Cardiac muscle cell (in vitro differentiated cells and primary cell): Measurements from ENCODE around the gene SH2D1A. TPM values are rescaled to one million over a fixed set of nuclear protein-coding genes. Genes with fewer than 3 reads are reported as not detected.

Experiments used
- DNase-seq, 2 donors: peaks; one replicate each; pipeline versions ENCODE4 v3.0.0 to v3.0.0-alpha.2; 2010 to 2017; ENCODE audit warnings: low read depth in 1 of 2, low spot score in 1 of 2
- H3K27ac ChIP-seq: fragments of 200-600 bp; sonication (generic); 2 replicates; pipeline ENCODE4 v1.5.1; 2016
- H3K27me3 ChIP-seq: fragments of 200-600 bp; sonication (generic); 2 replicates; pipeline ENCODE4 v1.6.0; 2016; ENCODE audit warnings: control low read depth
- H3K36me3 ChIP-seq: fragments of 200-600 bp; sonication (generic); 2 replicates; pipeline ENCODE4 v1.5.1; 2016; ENCODE audit warnings: control low read depth
- H3K4me1 ChIP-seq: fragments of 200-600 bp; sonication (generic); 2 replicates; pipeline ENCODE4 v1.8.1; 2017; ENCODE audit warnings: low read depth, mild to moderate bottlenecking, mixed run types
- H3K4me3 ChIP-seq: fragments of 200-600 bp; sonication (generic); 2 replicates; pipeline ENCODE4 v1.5.1; 2016; ENCODE audit warnings: mild to moderate bottlenecking
- H3K9me3 ChIP-seq: fragments of 200-600 bp; sonication (generic); 2 replicates; pipeline ENCODE4 v1.5.1; 2017; ENCODE audit warnings: low read depth, mild to moderate bottlenecking, control low read depth
- polyA plus RNA-seq: library from polyadenylated mRNA; unstranded; fragments of >200 nt; fragmentation: Nextera tagmentation; extraction: Ambion mirVana; gene quantifications from 2 replicates; pipeline ENCODE4 v1.2.1, GENCODE V29; 2016
- total RNA-seq: library from RNA; depleted of rRNA; stranded (reverse); fragments of >200 nt; gene quantifications from 2 replicates; pipeline ENCODE4 v1.2.3, GENCODE V29; 2016
- TF ChIP-seq, protein P1 (sequence below): IDR thresholded peaks from 2 replicates; pipeline ENCODE4 v1.5.1; 2012; ENCODE audit warnings: low read depth, mild to moderate bottlenecking, low read length

Gene SH2D1A
- total and polyA plus RNA-seq, 2 experiments from 2014 or later: not detected

DNA sequence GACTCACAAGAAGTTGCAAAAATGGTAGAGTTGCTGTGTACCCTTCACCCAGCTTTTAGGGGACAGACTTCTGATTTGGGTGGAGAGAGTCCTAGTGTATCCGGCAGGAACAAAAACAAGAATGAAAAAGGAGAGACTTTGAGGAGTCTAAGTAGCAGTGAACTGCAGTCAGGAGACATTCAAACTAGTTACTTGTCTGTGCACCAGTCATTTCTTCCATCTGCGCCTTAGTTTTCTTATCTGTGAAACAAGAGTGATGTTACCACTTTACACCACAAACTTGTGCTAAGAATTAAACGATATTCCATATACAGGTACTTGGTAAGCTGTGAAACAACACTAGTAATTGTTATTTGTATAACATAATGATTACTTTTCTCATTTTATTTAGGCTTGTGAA is 47.3 kb downstream of the SH2D1A start:
- Histone ChIP-seq H3K27ac (no peak overlapping the region), H3K36me3 (no peaks in the 10 kb centered on the region), H3K4me1 (no peaks in the 10 kb centered on the region), H3K27me3 (no peaks in the 10 kb centered on the region), H3K4me3 (no peak overlapping the region), H3K9me3 (no peaks in the 10 kb centered on the region)
- DNase-seq: no peak
- TF ChIP-seq, protein P1, sequence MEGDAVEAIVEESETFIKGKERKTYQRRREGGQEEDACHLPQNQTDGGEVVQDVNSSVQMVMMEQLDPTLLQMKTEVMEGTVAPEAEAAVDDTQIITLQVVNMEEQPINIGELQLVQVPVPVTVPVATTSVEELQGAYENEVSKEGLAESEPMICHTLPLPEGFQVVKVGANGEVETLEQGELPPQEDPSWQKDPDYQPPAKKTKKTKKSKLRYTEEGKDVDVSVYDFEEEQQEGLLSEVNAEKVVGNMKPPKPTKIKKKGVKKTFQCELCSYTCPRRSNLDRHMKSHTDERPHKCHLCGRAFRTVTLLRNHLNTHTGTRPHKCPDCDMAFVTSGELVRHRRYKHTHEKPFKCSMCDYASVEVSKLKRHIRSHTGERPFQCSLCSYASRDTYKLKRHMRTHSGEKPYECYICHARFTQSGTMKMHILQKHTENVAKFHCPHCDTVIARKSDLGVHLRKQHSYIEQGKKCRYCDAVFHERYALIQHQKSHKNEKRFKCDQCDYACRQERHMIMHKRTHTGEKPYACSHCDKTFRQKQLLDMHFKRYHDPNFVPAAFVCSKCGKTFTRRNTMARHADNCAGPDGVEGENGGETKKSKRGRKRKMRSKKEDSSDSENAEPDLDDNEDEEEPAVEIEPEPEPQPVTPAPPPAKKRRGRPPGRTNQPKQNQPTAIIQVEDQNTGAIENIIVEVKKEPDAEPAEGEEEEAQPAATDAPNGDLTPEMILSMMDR: no peak

DNA sequence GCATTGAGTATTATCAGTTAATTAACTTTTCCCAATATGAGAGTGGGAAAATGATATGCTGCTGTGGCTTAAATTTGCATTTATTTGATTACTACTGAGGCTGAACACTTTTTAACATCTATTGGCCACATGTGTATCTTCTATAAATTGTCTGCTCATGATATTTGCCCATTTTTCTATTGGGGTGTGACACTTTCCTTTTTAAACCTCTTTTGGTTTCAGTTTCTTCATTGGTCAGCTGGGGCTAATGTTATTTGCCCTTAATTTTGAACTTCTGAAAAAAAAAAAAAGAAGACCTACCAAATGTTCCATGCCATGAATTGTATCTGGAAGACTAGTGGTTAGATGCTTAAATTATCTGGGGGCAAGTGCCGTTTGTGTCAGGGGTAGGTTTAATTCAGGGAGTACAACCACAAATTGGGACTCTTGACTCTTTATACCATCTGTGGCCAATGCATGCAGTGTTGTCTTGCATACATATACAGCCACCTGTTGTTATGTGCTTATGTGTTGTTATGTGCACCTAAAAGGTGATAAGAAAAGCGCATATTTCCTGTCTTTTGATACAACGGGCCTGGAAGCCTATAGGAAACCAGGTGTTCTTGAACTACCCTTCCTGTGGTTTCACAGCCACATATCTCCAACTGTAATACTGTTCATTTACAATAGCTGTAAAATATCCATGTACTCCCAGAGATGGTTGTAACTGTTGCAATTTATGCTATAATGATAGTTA is 49.0 kb downstream of the SH2D1A start:
- no peaks in the 10 kb centered on the region for H3K4me1 ChIP-seq
- H3K27ac ChIP-seq: no peak overlapping the region
- no peak for DNase-seq
- H3K27me3 ChIP-seq: no peaks in the 10 kb centered on the region
- no peak overlapping the region for H3K4me3 ChIP-seq
- H3K36me3 ChIP-seq: no peaks in the 10 kb centered on the region
- no peaks in the 10 kb centered on the region for H3K9me3 ChIP-seq
- TF ChIP-seq, protein P1: no peak

DNA sequence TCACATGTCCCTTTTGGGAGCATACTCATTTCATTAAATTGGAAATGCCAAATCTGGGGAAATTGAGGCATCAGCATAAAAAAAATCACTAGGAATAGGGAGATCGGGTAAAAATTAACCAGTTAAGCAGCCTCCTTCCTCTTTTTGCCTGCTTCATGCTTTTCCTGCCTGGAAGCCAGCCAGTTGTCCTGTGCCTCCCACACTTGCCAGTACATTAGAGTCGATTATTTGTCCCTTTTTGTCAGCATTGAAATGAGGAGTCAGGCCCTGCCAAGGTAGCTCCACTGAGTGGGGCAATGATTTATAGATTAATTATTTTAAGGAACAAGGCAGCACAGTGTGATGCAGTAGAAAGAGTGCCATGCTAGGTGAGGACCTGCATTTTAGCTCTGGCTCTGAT is 55.3 kb downstream of the SH2D1A start:
- H3K9me3 ChIP-seq: no peaks in the 10 kb centered on the region
- H3K4me1 ChIP-seq: no peaks in the 10 kb centered on the region
- no peaks in the 10 kb centered on the region for H3K36me3 ChIP-seq
- TF ChIP-seq, protein P1: no peak
- no peak overlapping the region for H3K4me3 ChIP-seq
- H3K27ac ChIP-seq: no peak overlapping the region
- no peaks in the 10 kb centered on the region for H3K27me3 ChIP-seq
- no peak for DNase-seq

DNA sequence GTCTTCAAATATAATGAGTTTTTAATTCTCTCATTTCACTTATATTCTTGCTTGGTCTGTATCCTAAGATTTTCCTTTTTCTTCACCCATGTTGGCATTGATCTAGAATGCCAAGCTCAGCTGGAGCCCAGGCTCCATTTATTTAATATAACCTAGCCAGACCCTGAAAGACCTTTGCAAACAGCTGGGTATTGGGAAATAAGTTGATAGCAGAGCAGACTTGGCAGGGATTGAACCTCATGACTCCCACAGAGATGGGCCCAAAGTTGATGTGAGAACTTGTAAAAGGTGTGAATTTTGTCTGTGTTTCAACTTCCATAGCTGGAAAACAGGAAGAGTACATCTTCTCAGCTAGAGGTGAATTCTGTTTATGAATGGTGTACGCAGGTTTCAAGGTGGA is 59.5 kb downstream of the SH2D1A start:
- no peak for DNase-seq
- TF ChIP-seq, protein P1: no peak

DNA sequence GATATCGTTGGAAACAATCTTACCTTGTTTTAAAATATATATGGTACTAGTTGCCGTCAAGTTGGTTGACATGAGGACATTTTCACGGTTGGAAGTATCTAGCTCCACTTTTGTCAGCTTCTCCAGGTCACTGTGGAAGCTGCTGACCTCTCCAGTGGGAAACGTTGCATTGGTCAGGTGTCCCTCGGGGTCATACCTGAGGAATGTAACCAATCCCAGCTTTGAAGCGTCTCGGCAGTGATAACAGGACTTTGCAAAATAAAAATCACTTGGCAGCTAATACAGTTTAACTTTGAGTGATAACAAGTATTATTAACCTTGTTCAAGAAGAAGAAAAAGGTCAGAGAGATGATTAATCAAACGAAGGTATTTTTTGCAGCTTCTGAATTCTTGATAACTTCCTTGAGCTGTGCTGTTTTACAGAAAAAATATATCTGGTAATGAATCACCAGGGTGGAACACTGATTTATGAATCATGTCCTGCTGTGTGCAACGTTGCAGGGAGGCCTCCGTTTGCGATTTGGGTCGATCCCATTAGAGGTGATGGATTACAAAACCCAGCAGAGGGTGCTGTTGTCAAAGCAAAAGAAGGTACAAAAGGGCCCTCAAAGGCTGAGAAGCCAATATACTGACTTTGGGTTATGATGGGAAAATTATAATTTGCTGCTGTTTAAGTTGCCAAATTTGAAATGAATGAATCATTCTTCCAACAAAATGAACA is 60.1 kb downstream of the SH2D1A start:
- DNase-seq: peak; percentile 53 to 74
- H3K27me3 ChIP-seq: no peaks in the 10 kb centered on the region
- TF ChIP-seq, protein P1: peak; percentile 46
- H3K9me3 ChIP-seq: no peaks in the 10 kb centered on the region
- no peaks in the 10 kb centered on the region for H3K36me3 ChIP-seq
- no peak overlapping the region for H3K27ac ChIP-seq
- no peaks in the 10 kb centered on the region for H3K4me1 ChIP-seq
- H3K4me3 ChIP-seq: no peak overlapping the region

More for the DNA sequence above, 59.5 kb downstream of the SH2D1A start:
- no peaks in the 10 kb centered on the region for H3K9me3 ChIP-seq
- H3K36me3 ChIP-seq: no peaks in the 10 kb centered on the region
- no peak overlapping the region for H3K27ac ChIP-seq
- H3K27me3 ChIP-seq: no peaks in the 10 kb centered on the region
- H3K4me3 ChIP-seq: no peak overlapping the region
- no peaks in the 10 kb centered on the region for H3K4me1 ChIP-seq
